ENCODE results near the gene VWC2.
"Not testable (repeated sequence)": the region's sequence is repeated elsewhere in the genome, so short reads cannot be mapped to it uniquely, and the experiment has no call there.

VWC2 gene

DNA sequence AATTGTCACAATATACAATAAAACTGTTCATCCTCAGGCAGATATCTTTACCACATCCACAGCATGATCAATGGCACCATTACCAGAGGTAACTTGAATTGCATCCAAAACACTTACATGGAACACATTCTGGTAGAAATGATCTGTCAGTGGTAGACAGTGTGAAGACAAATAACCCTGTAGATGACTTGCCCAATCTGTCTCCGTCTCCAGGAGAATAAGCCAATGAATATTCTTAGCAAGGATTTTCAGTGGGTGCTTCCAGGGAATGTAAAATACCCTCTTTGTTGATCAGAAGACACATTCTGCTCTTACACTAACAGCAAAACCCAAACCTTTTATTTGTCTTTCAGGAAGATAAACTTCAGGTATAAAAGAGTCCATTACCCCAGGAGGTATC is 43.8 kb downstream of the VWC2 start:
- H3K9me3 ChIP-seq (replicated peaks; ENCODE audit: low read length), result peaks cover 6% of the 10 kb centered on the region
- no peaks in the 10 kb centered on the region for H3K27me3 ChIP-seq (ENCODE audit: control insufficient read depth, insufficient read depth, low read length)
- no peak overlapping the region for H3K4me2 ChIP-seq (ENCODE audit: low read length)
- H3K36me3 ChIP-seq (ENCODE audit: insufficient read depth, low read length), result no peaks in the 10 kb centered on the region
- no peak overlapping the region for H3K4me3 ChIP-seq (ENCODE audit: low read length)
- no peak overlapping the region for H3K9ac ChIP-seq (ENCODE audit: low read depth, low read length)
- no peaks in the 10 kb centered on the region for H3K4me1 ChIP-seq (ENCODE audit: control insufficient read depth, insufficient read depth, low read length)

DNA sequence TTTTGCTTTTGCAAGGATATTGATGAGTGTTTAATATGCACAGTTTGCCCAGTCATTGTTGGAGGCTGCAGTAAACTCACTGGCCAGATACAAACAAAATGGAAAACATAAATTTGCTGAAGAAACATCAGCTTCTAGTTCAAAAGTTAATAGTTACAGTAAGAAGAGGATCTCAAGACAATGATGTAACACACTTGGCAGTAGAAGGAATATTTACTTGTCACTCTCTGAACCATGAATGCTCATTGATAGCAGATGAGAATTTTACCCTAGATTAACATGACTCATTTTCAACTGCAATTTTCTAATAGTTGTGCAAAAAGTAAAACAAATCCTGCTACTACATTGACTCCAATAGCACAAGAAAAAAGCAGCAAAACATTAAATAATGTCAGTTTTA is 47.7 kb downstream of the VWC2 start:
- H3K4me1 ChIP-seq (ENCODE audit: control insufficient read depth, insufficient read depth, low read length), result no peaks in the 10 kb centered on the region
- no peaks in the 10 kb centered on the region for H3K9me3 ChIP-seq (replicated peaks; ENCODE audit: low read length)
- no peak overlapping the region for H3K4me3 ChIP-seq (ENCODE audit: low read length)
- no peaks in the 10 kb centered on the region for H3K36me3 ChIP-seq (ENCODE audit: insufficient read depth, low read length)
- no peaks in the 10 kb centered on the region for H3K27me3 ChIP-seq (ENCODE audit: control insufficient read depth, insufficient read depth, low read length)
- no peak overlapping the region for H3K9ac ChIP-seq (ENCODE audit: low read depth, low read length)
- H3K4me2 ChIP-seq (ENCODE audit: low read length), result no peak overlapping the region

DNA sequence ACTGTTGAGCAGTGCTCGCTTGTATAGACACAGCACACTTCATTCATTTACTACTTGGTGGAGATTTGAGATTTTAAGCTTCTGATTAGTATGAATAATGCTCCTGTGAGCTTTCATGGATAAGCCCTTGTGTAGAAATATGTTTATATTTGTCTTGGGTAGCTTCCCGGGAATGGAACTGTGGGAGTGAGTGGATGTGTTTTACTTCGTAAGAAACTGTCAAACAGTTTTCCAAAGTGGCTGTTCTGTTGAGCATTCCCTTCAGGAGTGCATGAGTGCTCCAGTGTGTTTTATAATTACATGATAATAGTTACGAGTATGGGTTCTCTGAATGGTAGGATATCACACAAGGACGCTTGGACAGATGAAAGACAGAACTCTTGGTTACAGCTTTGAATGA is 49.4 kb downstream of the VWC2 start:
- no peak overlapping the region for H3K9ac ChIP-seq (ENCODE audit: low read depth, low read length)
- H3K4me2 ChIP-seq (ENCODE audit: low read length), result no peak overlapping the region
- no peaks in the 10 kb centered on the region for H3K36me3 ChIP-seq (ENCODE audit: insufficient read depth, low read length)
- H3K4me1 ChIP-seq (ENCODE audit: control insufficient read depth, insufficient read depth, low read length), result no peaks in the 10 kb centered on the region
- no peaks in the 10 kb centered on the region for H3K9me3 ChIP-seq (replicated peaks; ENCODE audit: low read length)
- H3K27me3 ChIP-seq (ENCODE audit: control insufficient read depth, insufficient read depth, low read length), result no peaks in the 10 kb centered on the region
- no peak overlapping the region for H3K4me3 ChIP-seq (ENCODE audit: low read length)

DNA sequence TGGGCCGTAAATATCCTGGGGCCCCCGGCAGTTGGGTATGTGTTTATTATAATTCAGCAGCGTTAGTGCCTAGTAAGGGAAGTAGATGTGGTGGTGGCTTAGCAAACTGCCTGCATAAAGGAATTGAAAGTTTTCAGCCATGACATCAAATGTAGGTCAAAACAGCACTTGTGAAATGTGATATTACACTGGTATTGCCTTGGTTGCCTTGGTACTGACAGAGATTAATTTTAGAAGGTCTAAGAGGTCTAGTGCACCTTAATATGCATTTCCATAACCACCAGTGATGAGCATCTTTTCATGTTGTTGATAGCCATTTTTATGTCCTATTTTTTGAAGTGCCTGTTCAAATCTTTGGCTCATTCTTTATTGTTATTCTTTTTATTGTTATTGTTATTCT is 50.1 kb downstream of the VWC2 start:
- Histone ChIP-seq H3K9ac (ENCODE audit: low read depth, low read length) (no peak overlapping the region), H3K9me3 (replicated peaks; ENCODE audit: low read length) (peaks cover 4% of the 10 kb centered on the region), H3K36me3 (ENCODE audit: insufficient read depth, low read length) (no peaks in the 10 kb centered on the region), H3K4me3 (ENCODE audit: low read length) (no peak overlapping the region), H3K4me1 (ENCODE audit: control insufficient read depth, insufficient read depth, low read length) (no peaks in the 10 kb centered on the region), H3K27me3 (ENCODE audit: control insufficient read depth, insufficient read depth, low read length) (no peaks in the 10 kb centered on the region), H3K4me2 (ENCODE audit: low read length) (no peak overlapping the region)

DNA sequence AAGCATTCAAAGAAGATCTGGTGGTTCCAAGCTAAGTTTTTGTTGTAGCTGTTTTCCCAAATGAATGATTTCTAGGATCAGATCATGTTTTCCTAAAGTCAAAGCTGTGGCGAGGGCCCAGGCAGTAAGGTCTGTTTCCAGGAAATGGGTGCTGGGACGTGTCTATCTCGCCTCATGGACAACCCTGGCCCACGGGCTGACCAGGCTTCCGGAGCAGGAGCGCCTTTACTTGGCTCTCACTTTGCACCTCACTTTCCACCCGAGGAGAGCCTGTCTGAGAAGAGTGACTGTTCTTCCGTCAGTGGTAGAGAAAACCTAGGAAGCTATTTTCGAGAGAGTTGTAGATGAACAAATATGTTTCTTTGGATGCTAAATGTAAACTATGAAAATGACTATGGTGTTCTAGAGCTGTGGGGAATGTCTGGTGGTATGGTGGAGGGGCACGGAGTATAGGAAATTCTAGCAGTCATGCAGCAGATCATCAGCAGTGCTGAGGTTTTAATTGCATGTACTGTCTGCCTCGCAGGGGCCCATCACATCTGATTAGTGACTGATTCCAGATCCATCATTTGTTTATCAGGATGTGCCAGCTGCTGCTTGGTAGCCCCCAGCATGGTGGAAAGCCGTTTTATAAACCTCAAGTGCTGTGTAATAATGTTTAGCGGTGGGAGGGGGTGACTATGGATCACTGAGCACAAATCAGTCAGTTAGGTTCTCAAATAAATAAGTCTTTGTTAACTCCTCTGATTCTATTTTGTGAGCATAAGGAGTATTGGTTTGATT is 66.6 kb downstream of the VWC2 start:
- no peaks in the 10 kb centered on the region for H3K27me3 ChIP-seq (ENCODE audit: control insufficient read depth, insufficient read depth, low read length)
- no peaks in the 10 kb centered on the region for H3K36me3 ChIP-seq (ENCODE audit: insufficient read depth, low read length)
- no peaks in the 10 kb centered on the region for H3K4me1 ChIP-seq (ENCODE audit: control insufficient read depth, insufficient read depth, low read length)
- H3K9me3 ChIP-seq (replicated peaks; ENCODE audit: low read length), result peaks cover 4% of the 10 kb centered on the region
- H3K4me2 ChIP-seq (ENCODE audit: low read length), result no peak overlapping the region
- H3K9ac ChIP-seq (ENCODE audit: low read depth, low read length), result no peak overlapping the region
- no peak overlapping the region for H3K4me3 ChIP-seq (ENCODE audit: low read length)

DNA sequence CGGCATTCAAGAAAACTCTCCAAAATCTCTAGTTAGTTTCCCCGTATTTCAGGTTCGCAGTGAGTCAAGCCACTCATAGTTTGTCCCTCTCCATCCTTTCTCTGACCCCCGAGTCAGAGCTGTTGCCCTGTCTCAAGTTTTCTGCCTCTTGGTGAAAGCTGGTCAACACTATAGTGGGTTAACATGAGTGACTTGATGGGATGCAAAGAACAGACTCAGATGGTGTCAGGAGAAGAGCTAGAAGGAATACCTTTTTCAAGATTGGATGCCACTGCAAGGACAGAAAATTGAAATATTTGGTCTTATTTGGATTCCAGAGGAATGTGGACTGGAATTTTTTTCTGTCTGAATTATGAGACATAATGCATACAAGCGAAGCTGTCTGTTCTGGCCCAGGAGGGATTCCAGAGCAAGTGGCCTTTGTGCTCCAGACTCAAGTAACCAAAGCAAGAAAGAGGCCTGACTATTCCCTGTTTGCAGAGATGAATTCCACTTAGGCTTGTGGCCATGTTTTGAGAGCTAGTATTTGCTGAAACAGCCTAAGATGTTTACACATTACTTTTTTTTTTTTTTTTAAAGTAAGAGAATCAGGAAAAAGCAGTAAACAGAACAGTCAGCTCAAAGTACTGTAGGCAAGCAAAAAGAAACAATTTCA is 67.4 kb downstream of the VWC2 start:
- Histone ChIP-seq H3K9me3 (replicated peaks; ENCODE audit: low read length) (peaks cover 4% of the 10 kb centered on the region), H3K27me3 (ENCODE audit: control insufficient read depth, insufficient read depth, low read length) (no peaks in the 10 kb centered on the region), H3K4me2 (ENCODE audit: low read length) (no peak overlapping the region), H3K9ac (ENCODE audit: low read depth, low read length) (no peak overlapping the region), H3K4me3 (ENCODE audit: low read length) (no peak overlapping the region), H3K4me1 (ENCODE audit: control insufficient read depth, insufficient read depth, low read length) (no peaks in the 10 kb centered on the region), H3K36me3 (ENCODE audit: insufficient read depth, low read length) (no peaks in the 10 kb centered on the region)

DNA sequence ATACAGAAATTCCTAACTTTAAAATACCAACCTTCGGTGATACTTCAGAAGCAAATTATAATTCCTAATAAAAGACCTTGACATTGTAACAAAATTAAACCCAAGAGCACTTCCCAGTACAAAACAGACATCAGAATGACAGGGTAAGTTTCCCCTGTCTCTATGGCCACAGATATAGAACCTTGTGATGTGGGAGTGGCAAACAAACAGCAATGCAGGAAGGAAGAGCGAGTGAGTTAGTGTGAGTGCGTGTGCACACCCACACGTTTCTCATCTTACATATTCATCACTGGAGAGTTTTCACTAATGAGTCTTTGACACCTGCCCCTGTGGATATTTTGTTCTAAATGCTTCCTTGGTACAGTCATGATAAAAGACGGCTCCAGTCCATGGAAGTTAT is 72.2 kb downstream of the VWC2 start:
- no peak overlapping the region for H3K4me3 ChIP-seq (ENCODE audit: low read length)
- H3K27me3 ChIP-seq (ENCODE audit: control insufficient read depth, insufficient read depth, low read length), result no peaks in the 10 kb centered on the region
- H3K36me3 ChIP-seq (ENCODE audit: insufficient read depth, low read length), result no peaks in the 10 kb centered on the region
- H3K4me2 ChIP-seq (ENCODE audit: low read length), result no peak overlapping the region
- H3K4me1 ChIP-seq (ENCODE audit: control insufficient read depth, insufficient read depth, low read length), result no peaks in the 10 kb centered on the region
- H3K9me3 ChIP-seq (replicated peaks; ENCODE audit: low read length), result peaks cover 16% of the 10 kb centered on the region
- no peak overlapping the region for H3K9ac ChIP-seq (ENCODE audit: low read depth, low read length)

DNA sequence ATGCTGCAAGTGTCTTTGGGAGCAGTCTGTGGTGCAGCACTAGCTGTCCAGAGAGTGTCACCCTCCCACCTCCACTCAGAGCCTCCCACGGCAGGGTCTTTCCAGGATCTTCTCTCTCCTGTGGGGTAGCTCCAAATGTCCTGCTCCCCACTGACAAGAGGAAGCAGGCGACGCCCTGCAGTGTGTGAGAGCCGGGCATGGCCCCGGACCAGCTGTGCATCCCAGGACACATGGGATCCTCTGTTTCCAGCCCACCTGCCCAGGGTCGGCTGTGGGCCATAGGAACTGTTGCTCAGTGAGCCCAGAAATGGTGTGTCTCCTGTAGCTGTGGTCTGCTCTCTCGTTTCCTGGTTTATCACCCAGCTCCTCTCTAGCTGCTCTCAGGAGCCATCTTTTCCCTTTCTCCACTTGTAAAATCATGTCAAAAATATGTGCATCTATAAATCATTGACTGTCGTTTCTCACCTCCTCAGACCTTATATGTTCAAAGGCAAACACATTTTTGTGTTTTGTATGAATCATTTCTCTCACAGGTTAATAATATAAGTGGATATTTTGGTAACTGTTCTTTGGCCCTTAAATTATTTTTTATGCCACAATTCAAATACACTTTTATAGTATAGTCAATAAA is 74.9 kb downstream of the VWC2 start:
- Histone ChIP-seq H3K9me3 (replicated peaks; ENCODE audit: low read length) (peaks cover 16% of the 10 kb centered on the region), H3K4me3 (ENCODE audit: low read length) (no peak overlapping the region), H3K9ac (ENCODE audit: low read depth, low read length) (no peak overlapping the region), H3K4me1 (ENCODE audit: control insufficient read depth, insufficient read depth, low read length) (no peaks in the 10 kb centered on the region), H3K36me3 (ENCODE audit: insufficient read depth, low read length) (no peaks in the 10 kb centered on the region), H3K4me2 (ENCODE audit: low read length) (no peak overlapping the region), H3K27me3 (ENCODE audit: control insufficient read depth, insufficient read depth, low read length) (no peaks in the 10 kb centered on the region)

DNA sequence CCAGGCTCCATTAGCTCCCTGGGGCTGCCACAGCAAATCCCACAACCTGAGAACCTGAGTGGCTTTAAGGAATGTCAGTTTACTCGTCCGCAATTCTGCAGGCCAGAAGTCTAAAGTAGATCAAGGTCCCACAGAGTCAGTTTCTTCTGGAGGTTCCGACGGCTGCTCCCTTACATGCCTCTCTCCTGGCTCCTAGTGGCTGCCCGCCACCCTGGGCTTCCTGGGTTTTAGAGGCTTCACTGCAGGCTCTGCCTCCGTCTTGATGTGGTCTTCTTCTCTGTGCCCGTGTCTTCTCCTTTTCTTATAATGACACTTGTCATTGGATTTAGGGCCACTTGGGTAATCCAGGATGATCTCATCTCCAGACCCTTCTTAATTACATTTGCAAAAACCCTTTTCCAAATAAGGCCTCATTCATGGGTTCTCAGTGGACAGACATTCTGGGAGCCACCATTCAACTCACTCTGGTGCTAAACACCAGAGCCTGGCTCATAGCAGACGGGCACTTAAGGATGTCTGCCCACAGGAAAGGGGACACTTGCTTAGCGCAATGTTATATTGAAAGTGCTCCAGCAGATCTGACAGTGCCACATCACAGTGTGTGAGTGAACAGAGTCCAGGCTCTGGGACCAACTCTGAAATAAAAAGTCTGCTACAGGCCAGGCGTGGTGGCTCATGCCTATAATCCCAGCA is 77.6 kb downstream of the VWC2 start:
- no peak overlapping the region for H3K4me3 ChIP-seq (ENCODE audit: low read length)
- H3K4me2 ChIP-seq (ENCODE audit: low read length), result no peak overlapping the region
- no peaks in the 10 kb centered on the region for H3K4me1 ChIP-seq (ENCODE audit: control insufficient read depth, insufficient read depth, low read length)
- H3K9ac ChIP-seq (ENCODE audit: low read depth, low read length), result no peak overlapping the region
- H3K9me3 ChIP-seq (replicated peaks; ENCODE audit: low read length), result peaks cover 12% of the 10 kb centered on the region
- H3K36me3 ChIP-seq (ENCODE audit: insufficient read depth, low read length), result no peaks in the 10 kb centered on the region
- no peaks in the 10 kb centered on the region for H3K27me3 ChIP-seq (ENCODE audit: control insufficient read depth, insufficient read depth, low read length)

DNA sequence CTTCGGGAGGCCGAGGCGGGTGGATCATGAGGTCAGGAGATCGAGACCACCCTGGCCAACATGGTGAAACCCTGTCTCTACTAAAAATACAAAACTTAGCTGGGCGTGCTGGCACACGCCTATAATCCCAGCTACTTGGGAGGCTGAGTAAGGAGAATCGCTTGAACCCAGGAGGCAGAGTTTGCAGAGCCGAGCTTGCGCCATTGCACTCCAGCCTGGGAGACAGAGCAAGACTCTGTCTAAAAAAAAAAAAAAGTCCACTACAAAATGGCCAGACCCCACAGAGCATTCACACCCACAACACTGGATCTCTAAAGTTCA is 78.1 kb downstream of the VWC2 start:
- H3K27me3 ChIP-seq (ENCODE audit: control insufficient read depth, insufficient read depth, low read length); H3K9me3 ChIP-seq (replicated peaks; ENCODE audit: low read length); H3K4me2 ChIP-seq (ENCODE audit: low read length); H3K9ac ChIP-seq (ENCODE audit: low read depth, low read length); H3K4me3 ChIP-seq (ENCODE audit: low read length); H3K4me1 ChIP-seq (ENCODE audit: control insufficient read depth, insufficient read depth, low read length); H3K36me3 ChIP-seq (ENCODE audit: insufficient read depth, low read length): not testable (repeated sequence)

DNA sequence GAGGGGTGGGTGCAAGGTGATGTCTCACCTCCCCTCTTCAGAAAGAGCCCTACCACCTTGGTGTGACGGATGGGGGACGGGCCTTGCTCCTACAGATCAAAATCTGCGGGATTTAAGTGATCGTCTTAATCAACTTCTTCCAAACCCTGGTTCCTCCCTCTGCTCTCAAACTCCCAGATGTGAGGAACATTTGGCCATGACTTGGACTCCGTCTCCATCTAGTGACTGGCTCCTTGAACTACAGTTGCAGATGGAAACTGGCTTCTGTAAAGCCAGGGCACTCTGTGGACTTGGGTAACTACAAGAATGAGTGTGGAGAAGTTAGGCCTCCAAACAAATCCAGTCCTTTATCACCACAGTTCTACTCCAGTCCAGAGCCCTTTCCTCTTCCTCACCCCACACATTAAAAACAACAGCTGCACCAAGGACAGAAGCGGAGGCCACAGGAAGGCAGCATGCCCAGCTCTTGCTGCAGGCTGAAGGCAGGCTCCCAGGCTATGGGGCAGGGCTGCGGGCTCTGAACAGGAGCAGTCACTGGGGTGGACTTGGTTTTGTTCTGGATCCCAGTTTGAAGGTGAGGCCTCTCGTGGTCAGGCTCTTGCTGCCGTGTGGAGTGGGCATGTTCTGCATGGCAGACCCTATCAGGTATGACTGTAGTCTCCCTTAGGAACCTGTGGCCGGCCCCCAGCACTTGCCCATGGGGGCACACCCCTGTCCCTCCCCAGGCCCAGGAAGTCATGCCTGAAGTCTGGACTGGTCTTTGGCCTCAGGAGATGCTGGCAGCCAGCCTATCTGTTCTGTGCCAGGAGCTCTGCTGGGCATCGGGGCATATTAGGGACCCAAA is 79.4 kb downstream of the VWC2 start:
- Histone ChIP-seq H3K9me3 (replicated peaks; ENCODE audit: low read length) (peaks cover 11% of the 10 kb centered on the region), H3K4me2 (ENCODE audit: low read length) (no peak overlapping the region), H3K4me1 (ENCODE audit: control insufficient read depth, insufficient read depth, low read length) (no peaks in the 10 kb centered on the region), H3K36me3 (ENCODE audit: insufficient read depth, low read length) (no peaks in the 10 kb centered on the region), H3K27me3 (ENCODE audit: control insufficient read depth, insufficient read depth, low read length) (no peaks in the 10 kb centered on the region), H3K4me3 (ENCODE audit: low read length) (no peak overlapping the region), H3K9ac (ENCODE audit: low read depth, low read length) (no peak overlapping the region)

Measured in skeletal muscle satellite cell (primary cell).